ENCODE results near the gene AFTPH. TPM values are rescaled to one million over a fixed set of nuclear protein-coding genes. Genes with fewer than 3 reads are reported as not detected.

The AFTPH gene
- total and polyA plus RNA-seq, 9 of the 15 experiments (the other 6 are each of a cell fraction or from before 2014, with no cell fraction given): 8.0 to 26.2 (median 13.8) TPM

GRCh38 chr2:64598226-64598625, 74.1 kb downstream of the AFTPH start:
- Histone ChIP-seq H3K9me1 (ENCODE audit: control insufficient read depth, insufficient read depth, low read length) (no peaks in the 10 kb centered on the region), H3K9me3 (replicated peaks; ENCODE audit: control insufficient read depth, insufficient read depth, low read depth, low read length) (no peaks in the 10 kb centered on the region), H3K4me2 (ENCODE audit: insufficient read depth, low read length) (no peak overlapping the region), H3K27ac (ENCODE audit: extremely low read depth, low read depth, low read length) (no peak overlapping the region), H3K4me3 (no peak overlapping the region), H3K79me2 (ENCODE audit: control insufficient read depth, insufficient read depth, low read length) (no peaks in the 10 kb centered on the region), H2AFZ (ENCODE audit: low read depth, low read length) (no peak overlapping the region), H4K20me1 (replicated peaks; ENCODE audit: control insufficient read depth, insufficient read depth, low read length) (no peaks in the 10 kb centered on the region), H3K36me3 (ENCODE audit: control insufficient read depth, insufficient read depth, low read length) (no peaks in the 10 kb centered on the region), H3K27me3 (ENCODE audit: control insufficient read depth in 2 of 2, insufficient read depth in 2 of 2, low read length in 2 of 2) (no peaks in the 10 kb centered on the region), H3K9ac (ENCODE audit: insufficient read depth in 1 of 2, low read depth in 2 of 2, low read length in 2 of 2) (no peak overlapping the region; a peak in 1 of 4 replicates), H3K4me1 (replicated peaks in 1 of 2; ENCODE audit: control insufficient read depth in 2 of 2, insufficient read depth in 2 of 2, low read length in 2 of 2) (peaks cover 0 to 6% of the 10 kb centered on the region in 2 experiments; a peak in 2 of 5 replicates)
- ChIA-PET POLR2A (interaction anchor here (0.6 to 2.2 kb wide), 4 partner anchors 9 to 203 kb away, joined by 3 to 12 read pairs (median 4); no protein-coding TSS in a partner anchor), CTCF (ENCODE audit: low intra/inter-chr PET ratio) (no interaction called here)
- no TSS peak for BruUV-seq (replicated peaks)
- 56% methylated on average over 6 of the region's 6 CpGs for WGBS (ENCODE audit: insufficient coverage, low coverage, missing lambda C conversion rate)
- no peak for DNase-seq (ENCODE audit: extremely low read depth in 1 of 4, low spot score in 3 of 4)
- intact Hi-C loops (cut with micrococcal nuclease) (no loop called here), in situ Hi-C loops (cut with MboI) (loop anchor here (5.0 kb wide), 1 partner anchor 264 kb away; no protein-coding TSS in a partner anchor)
- no peak for ATAC-seq
- TF ChIP-seq PCBP2 (IDR thresholded peaks at IDR 0.05; ENCODE audit: low read depth, low read length, poor library complexity, severe bottlenecking) (no peak), ZFP36 (IDR thresholded peaks at IDR 0.05; ENCODE audit: low read depth, low read length, partially characterized antibody) (no peak), STAG1 (CRISPR knock-in tag; IDR thresholded peaks at IDR 0.05; ENCODE audit: borderline replicate concordance) (no peak), ZNF583 (CRISPR knock-in tag; IDR thresholded peaks at IDR 0.05) (no peak), RNF2 (IDR thresholded peaks at IDR 0.05) (no peak), GATAD2B (IDR thresholded peaks at IDR 0.05; ENCODE audit: borderline replicate concordance) (no peak), NEUROD1 (IDR thresholded peaks at IDR 0.05; ENCODE audit: borderline replicate concordance, low read depth, low read length, partially characterized antibody) (no peak), HLTF (IDR thresholded peaks at IDR 0.05) (no peak), MED1 (CRISPR knock-in tag; IDR thresholded peaks at IDR 0.05; ENCODE audit: borderline replicate concordance) (no peak), FOXO4 (CRISPR knock-in tag; IDR thresholded peaks at IDR 0.05) (no peak), KLF6 (CRISPR knock-in tag; IDR thresholded peaks at IDR 0.05; ENCODE audit: borderline replicate concordance) (no peak), ZNF354B (CRISPR knock-in tag; IDR thresholded peaks at IDR 0.05) (no peak), KDM2B (CRISPR knock-in tag; IDR thresholded peaks at IDR 0.05) (no peak)
- TF ChIP-seq, protein P1, sequence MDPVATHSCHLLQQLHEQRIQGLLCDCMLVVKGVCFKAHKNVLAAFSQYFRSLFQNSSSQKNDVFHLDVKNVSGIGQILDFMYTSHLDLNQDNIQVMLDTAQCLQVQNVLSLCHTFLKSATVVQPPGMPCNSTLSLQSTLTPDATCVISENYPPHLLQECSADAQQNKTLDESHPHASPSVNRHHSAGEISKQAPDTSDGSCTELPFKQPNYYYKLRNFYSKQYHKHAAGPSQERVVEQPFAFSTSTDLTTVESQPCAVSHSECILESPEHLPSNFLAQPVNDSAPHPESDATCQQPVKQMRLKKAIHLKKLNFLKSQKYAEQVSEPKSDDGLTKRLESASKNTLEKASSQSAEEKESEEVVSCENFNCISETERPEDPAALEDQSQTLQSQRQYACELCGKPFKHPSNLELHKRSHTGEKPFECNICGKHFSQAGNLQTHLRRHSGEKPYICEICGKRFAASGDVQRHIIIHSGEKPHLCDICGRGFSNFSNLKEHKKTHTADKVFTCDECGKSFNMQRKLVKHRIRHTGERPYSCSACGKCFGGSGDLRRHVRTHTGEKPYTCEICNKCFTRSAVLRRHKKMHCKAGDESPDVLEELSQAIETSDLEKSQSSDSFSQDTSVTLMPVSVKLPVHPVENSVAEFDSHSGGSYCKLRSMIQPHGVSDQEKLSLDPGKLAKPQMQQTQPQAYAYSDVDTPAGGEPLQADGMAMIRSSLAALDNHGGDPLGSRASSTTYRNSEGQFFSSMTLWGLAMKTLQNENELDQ (CRISPR knock-in tag; IDR thresholded peaks at IDR 0.05; ENCODE audit: borderline replicate concordance): no peak
- FAIRE-seq: no peak

All from K562 (cell line).